ENCODE results near the gene VSIG10L2. TPM values are rescaled to one million over a fixed set of nuclear protein-coding genes. Genes with fewer than 3 reads are reported as not detected.
A peak's percentile ranks its signal among the peaks of the same experiment; 100 is the strongest.
"Not testable (repeated sequence)": the region's sequence is repeated elsewhere in the genome, so short reads cannot be mapped to it uniquely, and the experiment has no call there.

Gene VSIG10L2
- total RNA-seq, 2 experiments from 2014 or later, result not detected

DNA sequence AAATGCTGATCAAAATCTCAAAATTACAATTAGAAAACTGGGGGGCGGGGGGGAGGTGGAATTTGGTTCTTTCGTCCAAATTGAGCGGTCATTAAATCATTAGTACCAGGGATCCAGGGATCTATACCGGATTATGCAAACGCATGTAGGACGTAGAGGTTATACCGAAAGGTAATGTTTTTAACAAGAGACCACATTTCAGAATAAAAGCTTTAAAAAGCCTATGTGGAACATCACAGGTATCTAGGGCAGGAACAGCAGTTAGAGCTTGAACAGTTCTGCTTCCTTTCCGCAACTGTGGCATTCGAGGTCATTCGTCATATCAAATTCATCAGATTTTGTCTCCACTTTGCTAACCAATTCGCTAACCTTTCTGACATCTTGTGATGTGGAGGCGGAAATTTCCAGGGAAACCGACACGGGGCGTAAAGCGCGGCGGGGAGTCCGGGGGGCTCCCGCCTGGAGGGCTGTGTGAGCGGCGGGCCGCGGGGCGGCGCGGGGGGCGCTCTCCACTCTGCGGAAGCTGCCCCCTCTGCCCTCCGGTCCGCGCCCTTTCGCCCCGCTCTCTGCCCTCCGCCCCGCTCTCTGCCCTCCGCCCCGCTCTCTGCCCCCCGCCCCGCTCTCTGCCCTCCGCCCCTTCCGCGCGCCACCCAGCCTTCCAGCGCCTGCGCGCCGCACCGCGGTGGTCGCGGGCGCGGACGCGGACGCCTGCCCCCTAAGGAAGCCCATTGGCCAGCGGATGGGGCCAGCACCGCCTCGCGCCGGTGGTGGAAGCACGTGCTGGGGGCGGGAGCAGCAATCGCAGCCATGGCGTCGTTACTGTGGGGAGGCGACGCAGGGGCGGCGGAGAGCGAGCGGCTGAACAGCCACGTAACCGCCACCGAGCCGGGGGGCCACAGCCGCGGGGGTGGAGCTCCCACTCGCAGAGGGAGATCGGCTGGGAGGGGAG is 41.9 kb upstream of the VSIG10L2 start, which contains the start of gene DDX25:
TSS of gene DDX25 (plus strand) at position 798 of the 949 bp plus-strand sequence. CDS start at position 808, 10 bp downstream.
- no peaks in the 10 kb centered on the region for H3K9me3 Mint-ChIP-seq
- H3K4me1 Mint-ChIP-seq (ENCODE audit: low read depth), result peaks cover 33% of the 10 kb centered on the region
- ATAC-seq (peak; percentile 50), DNase-seq (peak; percentile 58)
- H3K27ac Mint-ChIP-seq, result no peak within 1 kb of the TSS
- peak within 1 kb of the TSS; percentile 97 for H3K4me3 Mint-ChIP-seq
- intact Hi-C loops (cut with micrococcal nuclease), result no loop called here
- CTCF ChIA-PET, result interaction anchor here (0.7 to 1.9 kb wide), 3 partner anchors 14 to 380 kb away, joined by 3 to 7 read pairs (median 6); partner anchors contain the start of gene HYLS1
- POLR2A ChIA-PET, result interaction anchor here (0.6 to 2.7 kb wide), 5 partner anchors 16 to 334 kb away, joined by 3 to 21 read pairs (median 4); partner anchors contain the start of gene HYLS1
- H3K27me3 Mint-ChIP-seq, result peaks cover 16% of the 10 kb centered on the region
- TF ChIP-seq, protein P1, sequence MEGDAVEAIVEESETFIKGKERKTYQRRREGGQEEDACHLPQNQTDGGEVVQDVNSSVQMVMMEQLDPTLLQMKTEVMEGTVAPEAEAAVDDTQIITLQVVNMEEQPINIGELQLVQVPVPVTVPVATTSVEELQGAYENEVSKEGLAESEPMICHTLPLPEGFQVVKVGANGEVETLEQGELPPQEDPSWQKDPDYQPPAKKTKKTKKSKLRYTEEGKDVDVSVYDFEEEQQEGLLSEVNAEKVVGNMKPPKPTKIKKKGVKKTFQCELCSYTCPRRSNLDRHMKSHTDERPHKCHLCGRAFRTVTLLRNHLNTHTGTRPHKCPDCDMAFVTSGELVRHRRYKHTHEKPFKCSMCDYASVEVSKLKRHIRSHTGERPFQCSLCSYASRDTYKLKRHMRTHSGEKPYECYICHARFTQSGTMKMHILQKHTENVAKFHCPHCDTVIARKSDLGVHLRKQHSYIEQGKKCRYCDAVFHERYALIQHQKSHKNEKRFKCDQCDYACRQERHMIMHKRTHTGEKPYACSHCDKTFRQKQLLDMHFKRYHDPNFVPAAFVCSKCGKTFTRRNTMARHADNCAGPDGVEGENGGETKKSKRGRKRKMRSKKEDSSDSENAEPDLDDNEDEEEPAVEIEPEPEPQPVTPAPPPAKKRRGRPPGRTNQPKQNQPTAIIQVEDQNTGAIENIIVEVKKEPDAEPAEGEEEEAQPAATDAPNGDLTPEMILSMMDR (IDR thresholded peaks at IDR 0.05), result no peak
- H3K36me3 Mint-ChIP-seq (ENCODE audit: low read depth), result peaks cover 17% of the 10 kb centered on the region

DNA sequence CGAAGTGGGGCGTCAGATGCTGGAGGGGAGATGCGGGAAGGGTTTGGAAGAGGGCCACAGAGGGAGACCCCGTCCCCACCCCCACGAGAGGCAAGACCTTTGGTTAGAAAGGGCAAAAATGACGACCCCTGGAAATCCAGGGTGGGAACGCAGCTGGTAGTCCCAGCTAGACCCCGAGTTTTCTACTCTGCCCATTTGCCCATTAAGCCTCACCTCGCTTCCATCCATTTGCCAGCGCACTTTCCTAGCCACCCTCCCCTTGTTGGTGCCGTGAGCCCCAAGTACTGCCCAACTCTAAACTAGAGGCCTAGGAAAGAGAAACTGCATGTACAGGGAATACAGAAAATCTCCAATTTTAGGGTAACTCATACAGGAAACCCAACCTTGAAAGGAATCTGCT is 41.2 kb upstream of the VSIG10L2 start:
- no peak for DNase-seq
- ATAC-seq, result no peak
- Mint-ChIP-seq H3K36me3 (ENCODE audit: low read depth) (peaks cover 11% of the 10 kb centered on the region), H3K4me1 (ENCODE audit: low read depth) (peaks cover 27% of the 10 kb centered on the region), H3K4me3 (peak overlapping the region; percentile 97), H3K27ac (no peak overlapping the region), H3K27me3 (peaks cover 16% of the 10 kb centered on the region), H3K9me3 (no peaks in the 10 kb centered on the region)
- TF ChIP-seq, protein P1 (IDR thresholded peaks at IDR 0.05), result no peak
- ChIA-PET CTCF (no interaction called here), POLR2A (interaction anchor here (0.6 to 2.7 kb wide), 3 partner anchors 17 to 315 kb away, joined by 3 to 21 read pairs (median 4); partner anchors contain the start of gene HYLS1)
- intact Hi-C loops (cut with micrococcal nuclease), result no loop called here

DNA sequence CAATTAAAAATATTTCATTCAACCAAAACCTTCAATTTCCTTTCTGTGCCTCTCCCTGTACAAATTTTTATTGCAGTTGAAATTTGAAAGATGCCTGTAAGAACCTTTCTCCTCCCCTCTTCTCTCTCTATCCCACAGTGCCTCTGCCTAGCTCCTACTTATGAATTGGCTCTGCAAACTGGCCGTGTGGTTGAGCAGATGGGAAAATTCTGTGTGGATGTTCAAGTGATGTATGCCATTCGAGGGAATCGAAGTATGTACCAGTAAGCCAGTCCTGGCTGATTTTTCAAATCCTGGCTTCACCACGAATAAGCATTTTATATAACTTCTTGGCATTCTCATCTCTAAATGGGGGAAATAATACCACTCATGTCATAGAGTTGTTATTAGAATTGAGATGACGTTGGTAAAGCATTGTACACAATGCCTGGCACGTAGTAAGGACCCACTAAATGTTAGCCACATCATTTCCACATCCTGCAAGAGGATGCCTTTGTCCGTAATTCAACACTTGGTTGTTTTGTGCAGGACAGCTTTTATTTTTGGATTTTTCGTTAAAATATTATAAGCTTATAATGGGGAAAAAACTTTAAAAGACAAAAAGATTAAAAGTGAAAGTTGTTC is 35.5 kb upstream of the VSIG10L2 start:
- CTCF ChIA-PET, result no interaction called here
- Mint-ChIP-seq H3K36me3 (ENCODE audit: low read depth) (no peaks in the 10 kb centered on the region), H3K27me3 (peaks cover 17% of the 10 kb centered on the region)

DNA sequence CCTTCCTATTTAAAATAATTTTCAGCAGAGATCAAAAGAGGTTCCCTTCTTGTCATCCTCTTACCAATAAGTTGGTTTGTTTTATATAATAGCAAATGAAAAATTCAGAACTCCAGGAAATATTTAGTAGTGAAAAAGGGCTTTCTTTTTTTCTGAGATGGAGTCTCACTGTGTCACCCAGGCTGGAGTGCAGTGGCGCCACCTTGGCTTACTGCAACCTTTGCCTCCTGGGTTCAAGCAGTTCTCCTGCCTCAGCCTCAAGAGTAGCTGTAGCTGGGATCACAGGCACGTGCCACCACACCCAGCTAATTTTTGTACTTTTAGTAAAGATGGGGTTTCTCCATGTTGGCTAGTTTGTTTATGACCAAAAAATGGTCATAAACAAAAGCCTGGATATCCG is 31.2 kb upstream of the VSIG10L2 start:
- intact Hi-C loops (cut with micrococcal nuclease); H3K36me3 Mint-ChIP-seq (ENCODE audit: low read depth); H3K9me3 Mint-ChIP-seq; CTCF ChIA-PET; H3K4me1 Mint-ChIP-seq (ENCODE audit: low read depth); ATAC-seq; POLR2A ChIA-PET; H3K4me3 Mint-ChIP-seq; H3K27ac Mint-ChIP-seq: not testable (repeated sequence)
- DNase-seq, result peak; percentile 7
- H3K27me3 Mint-ChIP-seq, result peaks cover 15% of the 10 kb centered on the region

More for the DNA sequence above, 35.5 kb upstream of the VSIG10L2 start:
- no peaks in the 10 kb centered on the region for H3K9me3 Mint-ChIP-seq
- no peak overlapping the region for H3K4me3 Mint-ChIP-seq
- no peak for ATAC-seq
- POLR2A ChIA-PET, result no interaction called here
- intact Hi-C loops (cut with micrococcal nuclease), result no loop called here
- no peak for DNase-seq
- no peak overlapping the region for H3K27ac Mint-ChIP-seq
- H3K4me1 Mint-ChIP-seq (ENCODE audit: low read depth), result no peaks in the 10 kb centered on the region
- TF ChIP-seq, protein P1 (IDR thresholded peaks at IDR 0.05), result no peak

DNA sequence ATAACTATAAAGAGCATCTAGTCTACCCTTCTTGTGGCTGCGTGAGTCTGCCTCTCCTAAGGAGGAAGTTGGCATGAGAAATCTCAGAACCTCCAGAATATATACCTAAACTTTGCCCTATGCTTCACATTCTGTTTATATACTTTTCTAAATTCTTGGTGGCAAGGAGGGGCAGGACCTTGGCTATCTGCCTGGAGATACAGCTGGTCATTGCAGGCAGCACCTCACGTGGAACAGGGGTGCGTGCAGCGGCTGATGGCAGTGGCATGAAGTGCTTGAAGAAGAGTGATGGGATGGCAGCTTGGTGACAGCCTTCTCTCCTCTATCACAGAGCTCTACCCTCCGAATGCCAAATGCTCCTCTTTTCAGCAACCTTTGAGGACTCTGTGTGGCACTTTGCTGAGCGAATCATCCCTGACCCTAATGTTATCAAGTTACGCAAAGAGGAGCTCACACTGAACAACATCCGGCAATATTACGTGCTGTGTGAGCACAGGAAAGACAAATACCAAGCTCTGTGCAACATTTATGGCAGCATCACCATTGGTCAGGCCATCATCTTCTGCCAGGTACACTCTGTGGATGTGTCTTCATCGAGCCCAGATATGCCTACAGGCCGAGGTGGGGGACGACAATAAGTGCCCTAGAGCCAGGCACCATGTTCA is 29.0 kb upstream of the VSIG10L2 start:
- ChIA-PET POLR2A (interaction anchor here (0.7 kb wide), 1 partner anchor 21 kb away, joined by 3 read pairs; no protein-coding TSS in a partner anchor), CTCF (interaction anchor here (0.5 to 3.2 kb wide), 2 partner anchors 277 to 279 kb away, joined by 3 to 14 read pairs; no protein-coding TSS in a partner anchor)
- ATAC-seq (no peak), DNase-seq (no peak)
- H3K4me1 Mint-ChIP-seq (ENCODE audit: low read depth), result no peaks in the 10 kb centered on the region
- no peak overlapping the region for H3K27ac Mint-ChIP-seq
- TF ChIP-seq, protein P1 (IDR thresholded peaks at IDR 0.05), result no peak
- no peaks in the 10 kb centered on the region for H3K9me3 Mint-ChIP-seq
- no peaks in the 10 kb centered on the region for H3K36me3 Mint-ChIP-seq (ENCODE audit: low read depth)
- intact Hi-C loops (cut with micrococcal nuclease), result no loop called here
- H3K27me3 Mint-ChIP-seq, result peaks cover 7% of the 10 kb centered on the region
- no peak overlapping the region for H3K4me3 Mint-ChIP-seq
